CD4-positive, alpha-beta T cell (primary cell): Measurements from ENCODE around the gene CEP104. TPM values are rescaled to one million over a fixed set of nuclear protein-coding genes. Genes with fewer than 3 reads are reported as not detected.
A peak's percentile ranks its signal among the peaks of the same experiment; 100 is the strongest.

ENCODE experiments used
- ATAC-seq: fragments of 200-7000 bp; cut with Tn5 transposase; one replicate; pipeline ENCODE4 v1.10.0; 2022; ENCODE audit warnings: mild to moderate bottlenecking; ENCODE audit not compliant: poor library complexity
- CTCF ChIA-PET: fragments of 350-600 bp; sonication (Branson Sonifier 250); formaldehyde crosslinking; loops from one replicate; lab custom pipeline; 2021; ENCODE audit warnings: antibody characterized with exemption, inconsistent platforms; lab: Charles Lee
- POLR2A ChIA-PET: fragments of 350-600 bp; sonication (Branson Sonifier 250); formaldehyde crosslinking; loops from one replicate; lab custom pipeline; 2021; ENCODE audit warnings: antibody characterized with exemption, inconsistent platforms; lab: Charles Lee
- DNase-seq, 14 experiments: peaks; one replicate each; pipeline ENCODE4 v3.0.0-alpha.2; 2013 to 2020; ENCODE audit warnings: mixed read lengths in 2 of 14
- H3K27ac ChIP-seq, 2 donors: one replicate each; pipeline versions ENCODE4 v1.5.1 to v1.7.0; 2013; ENCODE audit warnings: low read length in 2 of 2, low read depth in 1 of 2, mild to moderate bottlenecking in 1 of 2
- H3K27me3 ChIP-seq, 2 experiments: 1 replicate in 1 of 2; 2 replicates in 1 of 2; pipeline versions ENCODE4 v1.6.1 to v1.7.0; 2013; ENCODE audit warnings: low read length in 2 of 2, control low read depth in 1 of 2, mild to moderate bottlenecking in 1 of 2, moderate library complexity in 1 of 2; ENCODE audit not compliant: insufficient read depth in 2 of 2, control insufficient read depth in 1 of 2
- H3K36me3 ChIP-seq: one replicate; pipeline ENCODE4 v1.6.1; 2013; ENCODE audit warnings: low read length, control low read depth; ENCODE audit not compliant: insufficient read depth
- H3K4me1 ChIP-seq: one replicate; pipeline ENCODE4 v1.6.1; 2013; ENCODE audit warnings: low read length, control low read depth; ENCODE audit not compliant: insufficient read depth
- H3K4me3 ChIP-seq: one replicate; pipeline ENCODE4 v1.5.1; 2013; ENCODE audit warnings: mild to moderate bottlenecking, low read length, moderate library complexity
- H3K9me3 ChIP-seq, 2 experiments: 1 replicate in 1 of 2; 2 replicates in 1 of 2; pipeline versions ENCODE4 v1.6.1 to v1.7.0; 2013; ENCODE audit warnings: low read length in 2 of 2, mild to moderate bottlenecking in 2 of 2, control low read depth in 1 of 2, moderate library complexity in 1 of 2; ENCODE audit not compliant: control insufficient read depth in 1 of 2, insufficient read depth in 1 of 2
- H3K27ac Mint-ChIP-seq: one replicate; pipeline ENCODE4 v1.8.0; 2020; ENCODE audit warnings: mixed read lengths
- H3K27me3 Mint-ChIP-seq: one replicate; pipeline ENCODE4 v1.8.0; 2021; ENCODE audit warnings: mixed read lengths
- H3K36me3 Mint-ChIP-seq: one replicate; pipeline ENCODE4 v1.8.0; 2021; ENCODE audit warnings: low read depth, mixed read lengths
- H3K4me1 Mint-ChIP-seq: one replicate; pipeline ENCODE4 v1.8.0; 2021; ENCODE audit warnings: low read depth, mixed read lengths
- H3K4me3 Mint-ChIP-seq: one replicate; pipeline ENCODE4 v1.8.0; 2020; ENCODE audit warnings: mild to moderate bottlenecking, mixed read lengths
- H3K9me3 Mint-ChIP-seq: one replicate; pipeline ENCODE4 v1.8.0; 2020; ENCODE audit warnings: mixed read lengths
- intact Hi-C, 2 experiments: fragments of 100-400 bp; cut with DNase I in 1 of 2; cut with micrococcal nuclease in 1 of 2; formaldehyde crosslinking; loops; one replicate each; pipeline versions ENCODE4 v1.15.1 to v1.9.0; 2023 to 2025; cut with DNase I, micrococcal nuclease
- total RNA-seq, 174 experiments: library from RNA in 2 of 174; stranded (reverse) in 2 of 174; gene quantifications; one replicate each; pipeline ENCODE4 v1.2.3 and lab custom pipeline; 2021 to 2026
- TF ChIP-seq, protein P1 (sequence below): fragments of 200-600 bp; IDR thresholded peaks from one replicate; pipeline ENCODE4 v1.8.0; 2022; ENCODE audit warnings: antibody characterized with exemption, mild to moderate bottlenecking

Gene CEP104
- total RNA-seq, 2 experiments from 2014 or later: 16.6 to 20.5 TPM

- intact Hi-C loops: no loop called here
- Histone ChIP-seq H3K36me3 (peaks cover 50% of the 10 kb centered on the region), H3K4me3 (peak overlapping the region; percentile 34), H3K27ac (peak overlapping the region in 1 of 2 donors; percentile 44), H3K9me3 (no peaks in the 10 kb centered on the region), H3K27me3 (no peaks in the 10 kb centered on the region), H3K4me1 (peaks cover 18% of the 10 kb centered on the region)
- ChIA-PET CTCF (interaction anchor here (1.0 kb wide), 1 partner anchor 21 kb away, joined by 3 read pairs; no protein-coding TSS in a partner anchor), POLR2A (no interaction called here)
- DNase-seq (peak in 3 of 14 experiments; percentile 63 to 79 (median 70)), ATAC-seq (peak; percentile 61)
- Mint-ChIP-seq H3K9me3 (no peaks in the 10 kb centered on the region), H3K4me1 (peaks cover 11% of the 10 kb centered on the region), H3K4me3 (peak overlapping the region; percentile 48), H3K27me3 (no peaks in the 10 kb centered on the region), H3K27ac (peak overlapping the region; percentile 80), H3K36me3 (peaks cover 66% of the 10 kb centered on the region)
- TF ChIP-seq, protein P1, sequence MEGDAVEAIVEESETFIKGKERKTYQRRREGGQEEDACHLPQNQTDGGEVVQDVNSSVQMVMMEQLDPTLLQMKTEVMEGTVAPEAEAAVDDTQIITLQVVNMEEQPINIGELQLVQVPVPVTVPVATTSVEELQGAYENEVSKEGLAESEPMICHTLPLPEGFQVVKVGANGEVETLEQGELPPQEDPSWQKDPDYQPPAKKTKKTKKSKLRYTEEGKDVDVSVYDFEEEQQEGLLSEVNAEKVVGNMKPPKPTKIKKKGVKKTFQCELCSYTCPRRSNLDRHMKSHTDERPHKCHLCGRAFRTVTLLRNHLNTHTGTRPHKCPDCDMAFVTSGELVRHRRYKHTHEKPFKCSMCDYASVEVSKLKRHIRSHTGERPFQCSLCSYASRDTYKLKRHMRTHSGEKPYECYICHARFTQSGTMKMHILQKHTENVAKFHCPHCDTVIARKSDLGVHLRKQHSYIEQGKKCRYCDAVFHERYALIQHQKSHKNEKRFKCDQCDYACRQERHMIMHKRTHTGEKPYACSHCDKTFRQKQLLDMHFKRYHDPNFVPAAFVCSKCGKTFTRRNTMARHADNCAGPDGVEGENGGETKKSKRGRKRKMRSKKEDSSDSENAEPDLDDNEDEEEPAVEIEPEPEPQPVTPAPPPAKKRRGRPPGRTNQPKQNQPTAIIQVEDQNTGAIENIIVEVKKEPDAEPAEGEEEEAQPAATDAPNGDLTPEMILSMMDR: no peak
These were observed 33.6 kb upstream of the CEP104 start for GRCh38 chr1:3890389-3891328.

DNA sequence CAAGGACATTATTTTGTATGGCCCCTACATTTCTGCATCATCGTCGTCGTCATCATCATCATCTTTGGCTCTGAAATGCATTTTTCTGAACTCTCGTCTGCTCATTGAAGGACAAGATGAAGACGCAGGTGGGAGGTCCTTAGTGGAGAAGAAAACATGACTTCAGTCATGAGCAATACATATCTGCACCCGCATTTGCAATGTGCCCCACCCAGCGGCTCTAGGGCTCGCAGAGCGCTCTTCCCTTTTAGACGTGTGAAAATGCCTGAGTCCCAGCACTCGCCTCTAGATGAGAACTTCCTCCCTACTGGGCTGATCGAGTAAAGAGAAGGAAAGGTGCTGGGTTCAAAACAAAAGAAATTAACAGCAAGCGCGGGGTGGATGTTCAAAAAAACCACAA lies 32.9 kb upstream of the CEP104 start:
- Mint-ChIP-seq H3K27me3 (no peaks in the 10 kb centered on the region), H3K4me3 (peak overlapping the region; percentile 48), H3K4me1 (peaks cover 11% of the 10 kb centered on the region), H3K36me3 (peaks cover 66% of the 10 kb centered on the region), H3K27ac (peak overlapping the region; percentile 80), H3K9me3 (no peaks in the 10 kb centered on the region)
- peak; percentile 65 for ATAC-seq
- peak in 5 of 14 experiments; percentile 18 to 74 (median 50) for DNase-seq
- Histone ChIP-seq H3K27me3 (no peaks in the 10 kb centered on the region), H3K9me3 (no peaks in the 10 kb centered on the region), H3K27ac (peak overlapping the region in 1 of 2 donors; percentile 44), H3K36me3 (peaks cover 44% of the 10 kb centered on the region), H3K4me3 (peak overlapping the region; percentile 34), H3K4me1 (peaks cover 18% of the 10 kb centered on the region)
- TF ChIP-seq, protein P1: no peak
- CTCF ChIA-PET: no interaction called here
- intact Hi-C loops: no loop called here
- POLR2A ChIA-PET: interaction anchor here (1.4 kb wide), 1 partner anchor 11 kb away, joined by 4 read pairs; the partner anchor contains the start of gene C1orf174

DNA sequence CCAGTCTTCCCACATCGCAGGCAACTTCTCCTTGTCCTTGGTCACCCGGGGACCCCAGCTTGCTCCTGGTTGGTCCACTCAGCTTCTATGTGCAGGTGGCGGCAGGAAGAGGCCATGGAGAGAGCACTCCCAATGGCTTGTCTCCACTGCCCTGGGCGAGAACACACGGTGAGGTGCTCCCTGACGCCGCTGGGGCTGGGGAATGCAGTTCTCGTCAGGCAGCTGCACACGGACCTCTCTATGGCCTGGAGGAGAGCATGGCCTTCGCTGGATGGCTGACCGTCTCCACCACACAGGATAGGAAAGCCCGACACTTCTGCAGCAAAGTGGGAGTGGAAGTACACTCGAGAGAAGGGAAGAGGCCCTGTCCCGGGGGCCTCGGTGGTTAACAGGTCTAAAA lies 31.3 kb upstream of the CEP104 start:
- peaks cover 52% of the 10 kb centered on the region for H3K36me3 ChIP-seq
- intact Hi-C loops: no loop called here
- no peak for DNase-seq
- no peaks in the 10 kb centered on the region for H3K27me3 Mint-ChIP-seq
- no peak overlapping the region for H3K27ac Mint-ChIP-seq
- ATAC-seq: no peak
- no peak overlapping the region for H3K27ac ChIP-seq
- CTCF ChIA-PET: no interaction called here
- no peak overlapping the region for H3K4me3 Mint-ChIP-seq
- TF ChIP-seq, protein P1: no peak
- H3K36me3 Mint-ChIP-seq: peaks cover 77% of the 10 kb centered on the region
- no peaks in the 10 kb centered on the region for H3K27me3 ChIP-seq
- POLR2A ChIA-PET: interaction anchor here (1.4 kb wide), 1 partner anchor 13 kb away, joined by 4 read pairs; the partner anchor contains the start of gene C1orf174
- H3K9me3 Mint-ChIP-seq: no peaks in the 10 kb centered on the region
- no peak overlapping the region for H3K4me3 ChIP-seq
- H3K9me3 ChIP-seq: no peaks in the 10 kb centered on the region
- peaks cover 18% of the 10 kb centered on the region for H3K4me1 ChIP-seq
- H3K4me1 Mint-ChIP-seq: peaks cover 13% of the 10 kb centered on the region
